Endothelial cell of umbilical vein (primary cell): Measurements from ENCODE around the gene KDM4C. TPM values are rescaled to one million over a fixed set of nuclear protein-coding genes. Genes with fewer than 3 reads are reported as not detected.

Experiments
- BruUV-seq: library from RNA; stranded (reverse); fragments of 400-500 nt; replicated peaks from 2 replicates; lab custom pipeline; 2021; lab: Mats Ljungman, UMichigan
- CTCF ChIA-PET: fragments of 300-600, 350-600 bp; sonication (Branson Sonifier 250); formaldehyde crosslinking; loops from one replicate; lab custom pipeline; 2021; ENCODE audit warnings: antibody characterized with exemption, inconsistent platforms; lab: Charles Lee
- POLR2A ChIA-PET: fragments of 300-600, 350-600 bp; sonication (Branson Sonifier 250); formaldehyde crosslinking; loops from one replicate; lab custom pipeline; 2021; ENCODE audit warnings: antibody characterized with exemption, inconsistent platforms; lab: Charles Lee
- DNase-seq: peaks from one replicate; pipeline ENCODE4 v3.0.0-alpha.2; 2011; ENCODE audit warnings: low read depth, low spot score
- FAIRE-seq: peaks from 2 replicates; lab custom pipeline; 2011; peaks lifted over from hg19 to GRCh38; lab: Jason Lieb, UNC
- H2AFZ ChIP-seq: 2 replicates; pipeline ENCODE4 v1.6.0; 2012; ENCODE audit warnings: low read depth, low read length, control low read depth, inconsistent platforms
- H3K27ac ChIP-seq: 2 replicates; pipeline ENCODE4 v1.5.1; 2011; ENCODE audit warnings: low read depth, mild to moderate bottlenecking, control low read depth, low read length, moderate library complexity; ENCODE audit not compliant: insufficient read depth
- H3K27me3 ChIP-seq, 2 experiments: 2 replicates each; pipeline versions ENCODE4 v1.6.0 to v1.6.1; 2011; ENCODE audit warnings: low read length in 2 of 2, mixed read lengths in 1 of 2; ENCODE audit not compliant: control insufficient read depth in 2 of 2, insufficient read depth in 2 of 2
- H3K36me3 ChIP-seq, 2 experiments: 2 replicates in 1 of 2; 3 replicates in 1 of 2; pipeline ENCODE4 v1.5.1; 2011; ENCODE audit warnings: low read length in 2 of 2, mild to moderate bottlenecking in 1 of 2, moderate library complexity in 1 of 2; ENCODE audit not compliant: control insufficient read depth in 2 of 2, insufficient read depth in 2 of 2; ENCODE audit errors: extremely low read depth in 1 of 2
- H3K4me1 ChIP-seq: 3 replicates; pipeline ENCODE4 v1.5.1; 2011; ENCODE audit warnings: mild to moderate bottlenecking, low read length; ENCODE audit not compliant: control insufficient read depth, insufficient read depth; ENCODE audit errors: extremely low read depth
- H3K4me2 ChIP-seq: 2 replicates; pipeline ENCODE4 v1.6.1; 2011; ENCODE audit warnings: low read length, control low read depth, mixed read lengths; ENCODE audit not compliant: insufficient read depth
- H3K4me3 ChIP-seq, 3 experiments: fragments of 200-600 bp in 1 of 3; sonication (generic), shearing (Covaris generic) in 1 of 3; replicated peaks in 1 of 3; 2 replicates each; pipeline ENCODE4 v1.5.1; 2011 to 2016; ENCODE audit warnings: control low read depth in 3 of 3, low read length in 3 of 3, mild to moderate bottlenecking in 2 of 3, inconsistent platforms in 1 of 3, low read depth in 1 of 3, moderate library complexity in 1 of 3; ENCODE audit not compliant: insufficient read depth in 1 of 3
- H3K79me2 ChIP-seq: 2 replicates; pipeline ENCODE4 v1.6.0; 2012; ENCODE audit warnings: low read length, inconsistent platforms; ENCODE audit not compliant: control insufficient read depth, insufficient read depth
- H3K9ac ChIP-seq: replicated peaks from 2 replicates; pipeline ENCODE3; 2011; ENCODE audit warnings: low read length, control low read depth; ENCODE audit not compliant: insufficient read depth; ENCODE audit errors: extremely low read depth
- H3K9me1 ChIP-seq: replicated peaks from 3 replicates; pipeline ENCODE4 v1.6.0; 2011; ENCODE audit warnings: mild to moderate bottlenecking, low read length; ENCODE audit not compliant: control insufficient read depth, insufficient read depth; ENCODE audit errors: extremely low read depth
- H3K9me3 ChIP-seq: replicated peaks from 2 replicates; pipeline ENCODE4 v1.5.1; 2012; ENCODE audit warnings: low read length, inconsistent platforms; ENCODE audit not compliant: control insufficient read depth, insufficient read depth
- H4K20me1 ChIP-seq: replicated peaks from 2 replicates; pipeline ENCODE3; 2011; ENCODE audit warnings: mild to moderate bottlenecking, low read length; ENCODE audit not compliant: control insufficient read depth, insufficient read depth; ENCODE audit errors: extremely low read depth
- EZH2 ChIP-seq: IDR thresholded peaks from 2 replicates; pipeline ENCODE4 v1.6.1; 2012; ENCODE audit warnings: borderline replicate concordance, low read depth, mild to moderate bottlenecking, moderate library complexity, low read length, inconsistent platforms; ENCODE audit not compliant: severe bottlenecking
- FOS ChIP-seq: IDR thresholded peaks from 2 replicates; pipeline ENCODE4 v1.6.1; 2011; ENCODE audit warnings: mild to moderate bottlenecking, low read length, moderate library complexity, borderline replicate concordance; ENCODE audit not compliant: insufficient read depth
- GATA2 ChIP-seq: IDR thresholded peaks from 2 replicates; pipeline ENCODE4 v1.7.0; 2011; ENCODE audit warnings: low read depth, mild to moderate bottlenecking, moderate library complexity, mixed read lengths, low read length; ENCODE audit not compliant: insufficient read length, insufficient read depth
- JUN ChIP-seq: IDR thresholded peaks from 2 replicates; pipeline ENCODE4 v1.6.1; 2011; ENCODE audit warnings: borderline replicate concordance, low read depth; ENCODE audit not compliant: insufficient read length, insufficient read depth
- MYC ChIP-seq: IDR thresholded peaks from one replicate; pipeline ENCODE4 v1.6.1; 2011; ENCODE audit warnings: mild to moderate bottlenecking, low read depth, low read length
- POLR2A ChIP-seq: IDR thresholded peaks from 2 replicates; pipeline ENCODE4 v1.6.1; 2012; ENCODE audit warnings: low read depth, mild to moderate bottlenecking, control low read depth, low read length
- POLR2AphosphoS5 ChIP-seq: IDR thresholded peaks from 2 replicates; pipeline ENCODE4 v1.6.1; 2012; ENCODE audit warnings: low read depth, mild to moderate bottlenecking, control low read depth, low read length, moderate library complexity; ENCODE audit not compliant: insufficient read depth
- dilution Hi-C: fragments of 300-500 bp; cut with MboI; formaldehyde crosslinking; loops from one replicate; pipeline ENCODE4 v1.15.0; 2019; ENCODE audit warnings: low sequenced_read_pairs; ENCODE audit not compliant: extremely low pct_ligation_motif_present
- intact Hi-C: fragments of 100-400 bp; cut with micrococcal nuclease; formaldehyde crosslinking; loops from one replicate; pipeline ENCODE4 v1.10.0; 2022
- polyA plus RNA-seq, 4 experiments: library from polyadenylated mRNA; depleted of rRNA in 3 of 4; stranded (reverse) in 3 of 4; unstranded in 1 of 4; fragments of >200 nt; gene quantifications; 2 replicates each; pipeline versions ENCODE4 v1.2.1 to v1.2.3, GENCODE V29; 2011 to 2012; ENCODE audit warnings: missing spikeins in 1 of 4
- total RNA-seq: library from RNA; stranded (reverse); gene quantifications from 2 replicates; pipeline ENCODE4 v1.2.3, GENCODE V29; 2021
- TF ChIP-seq, protein P1 (sequence below): IDR thresholded peaks from 2 replicates; pipeline ENCODE4 v1.6.1; 2011; ENCODE audit not compliant: insufficient read depth, insufficient read length
- TF ChIP-seq, protein P2 (sequence below), 2 donors: IDR thresholded peaks; 1 replicate in 1 of 2; 2 replicates in 1 of 2; pipeline ENCODE4 v1.5.1; 2011; ENCODE audit warnings: low read length in 2 of 2, mild to moderate bottlenecking in 2 of 2, moderate library complexity in 2 of 2, control low read depth in 1 of 2, inconsistent platforms in 1 of 2, low read depth in 1 of 2; ENCODE audit not compliant: insufficient read depth in 1 of 2; ENCODE audit errors: extremely low read depth in 1 of 2

KDM4C gene
- total and polyA plus RNA-seq, 2 donors (not counting 3 experiments of a cell fraction or from before 2014, with no cell fraction given): 5.4 to 15.0 TPM

DNA sequence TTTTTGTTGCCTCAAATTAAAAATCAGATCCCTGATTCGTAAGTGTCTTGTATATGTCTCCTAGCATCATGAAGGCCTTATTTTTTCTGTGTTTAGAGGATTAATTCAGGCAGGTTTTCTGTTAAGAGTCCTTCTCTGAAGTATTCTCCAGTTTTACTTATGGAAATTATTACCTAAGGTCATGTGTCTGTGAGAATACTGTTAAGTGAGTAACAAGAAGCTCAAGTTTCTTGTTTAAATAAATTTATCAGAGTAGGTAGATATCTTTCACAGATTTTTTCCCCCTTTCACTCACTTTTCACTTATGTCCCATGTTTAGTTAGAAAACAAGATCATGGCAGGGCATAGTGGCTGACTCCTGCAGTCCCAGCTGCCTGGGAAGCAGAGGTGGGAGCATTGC is 233.6 kb downstream of the KDM4C start:
- FAIRE-seq: no peak
- Histone ChIP-seq H3K4me2 (no peak overlapping the region), H3K9ac (no peak overlapping the region), H3K4me3 (no peak overlapping the region), H3K27me3 (no peaks in the 10 kb centered on the region), H3K79me2 (no peaks in the 10 kb centered on the region), H3K36me3 (peaks cover 0 to 2% of the 10 kb centered on the region in 2 experiments), H2AFZ (no peak overlapping the region), H3K4me1 (no peaks in the 10 kb centered on the region), H4K20me1 (no peaks in the 10 kb centered on the region), H3K27ac (no peak overlapping the region), H3K9me1 (no peaks in the 10 kb centered on the region), H3K9me3 (no peaks in the 10 kb centered on the region)
- CTCF ChIA-PET: no interaction called here
- no TSS peak for BruUV-seq
- dilution Hi-C loops: no loop called here
- POLR2A ChIA-PET: no interaction called here
- no peak for DNase-seq
- no peak for TF ChIP-seq FOS
- no peak for TF ChIP-seq GATA2
- TF ChIP-seq, protein P1, sequence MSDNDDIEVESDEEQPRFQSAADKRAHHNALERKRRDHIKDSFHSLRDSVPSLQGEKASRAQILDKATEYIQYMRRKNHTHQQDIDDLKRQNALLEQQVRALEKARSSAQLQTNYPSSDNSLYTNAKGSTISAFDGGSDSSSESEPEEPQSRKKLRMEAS: no peak
- no peak for TF ChIP-seq MYC
- TF ChIP-seq, protein P2, sequence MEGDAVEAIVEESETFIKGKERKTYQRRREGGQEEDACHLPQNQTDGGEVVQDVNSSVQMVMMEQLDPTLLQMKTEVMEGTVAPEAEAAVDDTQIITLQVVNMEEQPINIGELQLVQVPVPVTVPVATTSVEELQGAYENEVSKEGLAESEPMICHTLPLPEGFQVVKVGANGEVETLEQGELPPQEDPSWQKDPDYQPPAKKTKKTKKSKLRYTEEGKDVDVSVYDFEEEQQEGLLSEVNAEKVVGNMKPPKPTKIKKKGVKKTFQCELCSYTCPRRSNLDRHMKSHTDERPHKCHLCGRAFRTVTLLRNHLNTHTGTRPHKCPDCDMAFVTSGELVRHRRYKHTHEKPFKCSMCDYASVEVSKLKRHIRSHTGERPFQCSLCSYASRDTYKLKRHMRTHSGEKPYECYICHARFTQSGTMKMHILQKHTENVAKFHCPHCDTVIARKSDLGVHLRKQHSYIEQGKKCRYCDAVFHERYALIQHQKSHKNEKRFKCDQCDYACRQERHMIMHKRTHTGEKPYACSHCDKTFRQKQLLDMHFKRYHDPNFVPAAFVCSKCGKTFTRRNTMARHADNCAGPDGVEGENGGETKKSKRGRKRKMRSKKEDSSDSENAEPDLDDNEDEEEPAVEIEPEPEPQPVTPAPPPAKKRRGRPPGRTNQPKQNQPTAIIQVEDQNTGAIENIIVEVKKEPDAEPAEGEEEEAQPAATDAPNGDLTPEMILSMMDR (IDR thresholded peaks at IDR 0.05; ENCODE audit: extremely low read depth in 1 of 2, insufficient read depth in 1 of 2, low read depth in 1 of 2, low read length in 2 of 2): no peak
- TF ChIP-seq EZH2: no peak
- TF ChIP-seq JUN: no peak
- TF ChIP-seq POLR2A: no peak
- TF ChIP-seq POLR2AphosphoS5: no peak
- intact Hi-C loops: no loop called here
